Stimulated activated CD4-positive, alpha-beta T cell treated with anti-CD3 and anti-CD28 coated beads, Interleukin-15, amount 100 ng/mL, for 1 hour (primary cell): Measurements from ENCODE around the gene XNDC1N.

Experiments
- DNase-seq, 2 donors: peaks; one replicate each; pipeline ENCODE4 v3.0.0-alpha.2; 2020; ENCODE audit warnings: low read depth in 1 of 2, low spot score in 1 of 2

XNDC1N gene

GRCh38 chr11:71927820-71928736 lies at the start of gene XNDC1N:
Gene XNDC1N (minus strand): TSS chr11:71928594. CDS start chr11:71923353, 5,241 bp downstream.
- peak in 1 of 2 donors; percentile 44 for DNase-seq

GRCh38 chr11:71977743-71978418 lies 49.5 kb upstream of the XNDC1N start:
- peak in 1 of 2 donors; percentile 7 for DNase-seq

- no peak for DNase-seq
These were observed 48.7 kb upstream of the XNDC1N start for GRCh38 chr11:71977090-71977489.

- no peak for DNase-seq
These were observed 48.2 kb upstream of the XNDC1N start for GRCh38 chr11:71976551-71976950.

GRCh38 chr11:71971680-71972079 lies 43.3 kb upstream of the XNDC1N start:
- no peak for DNase-seq

- DNase-seq, result no peak
These were observed 36.2 kb upstream of the XNDC1N start for GRCh38 chr11:71964641-71965040.

- no peak for DNase-seq
These were observed 35.1 kb upstream of the XNDC1N start for GRCh38 chr11:71963468-71963867.

GRCh38 chr11:71962428-71963038 lies 34.1 kb upstream of the XNDC1N start:
- no peak for DNase-seq

GRCh38 chr11:71955898-71956456 lies 27.6 kb upstream of the XNDC1N start:
- no peak for DNase-seq

GRCh38 chr11:71951741-71952310 lies 23.4 kb upstream of the XNDC1N start:
- DNase-seq, result no peak

- no peak for DNase-seq
These were observed 20.6 kb upstream of the XNDC1N start for GRCh38 chr11:71949034-71949433.

GRCh38 chr11:71948314-71949027 lies 20.1 kb upstream of the XNDC1N start:
- no peak for DNase-seq

- DNase-seq, result no peak
These were observed 19.1 kb upstream of the XNDC1N start for GRCh38 chr11:71947498-71947897.

GRCh38 chr11:71946144-71946571 lies 17.8 kb upstream of the XNDC1N start:
- no peak for DNase-seq

- DNase-seq, result no peak
These were observed 12.3 kb upstream of the XNDC1N start for GRCh38 chr11:71940561-71941219.

GRCh38 chr11:71937826-71938225 lies 9.4 kb upstream of the XNDC1N start:
- no peak for DNase-seq

GRCh38 chr11:71936825-71937224 lies 8.4 kb upstream of the XNDC1N start:
- no peak for DNase-seq

- no peak for DNase-seq
These were observed 7.0 kb upstream of the XNDC1N start for GRCh38 chr11:71935338-71935925.

GRCh38 chr11:71934213-71934612 lies 5.8 kb upstream of the XNDC1N start:
- DNase-seq, result no peak
